DND-41 (cell line): ENCODE data around the gene ATP9B.

ENCODE experiments used
- ATAC-seq: fragments of 200-7000 bp; cut with Tn5 transposase; 3 replicates; pipeline ENCODE4 v1.9.1; 2021; ENCODE audit warnings: low read depth; ENCODE audit not compliant: insufficient read depth
- DNase-seq: peaks from one replicate; pipeline ENCODE4 v3.0.0-alpha.2; 2020
- H2AFZ ChIP-seq: 2 replicates; pipeline ENCODE4 v1.6.0; 2012; ENCODE audit warnings: low read depth, low read length
- H3K27ac ChIP-seq: 2 replicates; pipeline ENCODE4 v1.5.1; 2012; ENCODE audit warnings: low read length, inconsistent platforms
- H3K27me3 ChIP-seq: fragments of 200-600 bp; sonication (generic); 2 replicates; pipeline ENCODE4 v1.6.0; 2012; ENCODE audit warnings: low read length, mild to moderate bottlenecking, inconsistent platforms; ENCODE audit not compliant: insufficient read depth, poor library complexity
- H3K36me3 ChIP-seq: 2 replicates; pipeline ENCODE4 v1.5.1; 2012; ENCODE audit warnings: low read length, inconsistent platforms; ENCODE audit not compliant: insufficient read depth
- H3K4me1 ChIP-seq: 2 replicates; pipeline ENCODE4 v1.5.1; 2012; ENCODE audit warnings: mild to moderate bottlenecking, low read length; ENCODE audit not compliant: insufficient read depth
- H3K4me2 ChIP-seq: 2 replicates; pipeline ENCODE4 v1.6.0; 2012; ENCODE audit warnings: mild to moderate bottlenecking, moderate library complexity, low read length, inconsistent platforms; ENCODE audit not compliant: insufficient read depth
- H3K4me3 ChIP-seq, 2 experiments: fragments of 200-600 bp in 1 of 2; shearing (Covaris generic) in 1 of 2; 2 replicates each; pipeline ENCODE4 v1.5.1; 2012 to 2016; ENCODE audit warnings: inconsistent platforms in 2 of 2, low read length in 2 of 2, mild to moderate bottlenecking in 2 of 2, low read depth in 1 of 2, moderate library complexity in 1 of 2
- H3K79me2 ChIP-seq: 2 replicates; pipeline ENCODE4 v1.6.0; 2012; ENCODE audit warnings: low read length, inconsistent platforms; ENCODE audit not compliant: insufficient read depth
- H3K9ac ChIP-seq: 2 replicates; pipeline ENCODE4 v1.6.0; 2012; ENCODE audit warnings: low read depth, mild to moderate bottlenecking, inconsistent platforms, low read length, moderate library complexity
- H3K9me3 ChIP-seq: 2 replicates; pipeline ENCODE4 v1.5.1; 2012; ENCODE audit warnings: low read length, moderate library complexity, mild to moderate bottlenecking, inconsistent platforms; ENCODE audit not compliant: insufficient read depth, severe bottlenecking
- H4K20me1 ChIP-seq: 2 replicates; pipeline ENCODE4 v1.6.0; 2012; ENCODE audit warnings: low read length; ENCODE audit not compliant: insufficient read depth
- CTCF ChIP-seq: IDR thresholded peaks from 2 replicates; pipeline ENCODE4 v1.5.1; 2012; ENCODE audit warnings: borderline replicate concordance, low read length, moderate library complexity, mild to moderate bottlenecking; ENCODE audit not compliant: poor library complexity, severe bottlenecking; ENCODE audit errors: extremely low read depth
- EZH2 ChIP-seq: IDR thresholded peaks from 3 replicates; pipeline ENCODE4 v1.6.1; 2012; ENCODE audit warnings: borderline replicate concordance, low read depth, mild to moderate bottlenecking, moderate library complexity, low read length, inconsistent platforms; ENCODE audit not compliant: severe bottlenecking

The ATP9B gene

GRCh38 chr18:79248495-79249060 lies 179.4 kb downstream of the ATP9B start:
- TF ChIP-seq CTCF: no peak
- no peak for TF ChIP-seq EZH2
- no peak overlapping the region for H3K27ac ChIP-seq
- H4K20me1 ChIP-seq: peaks cover 14% of the 10 kb centered on the region; the same call in 1 of the 2 replicates
- H3K4me1 ChIP-seq: no peaks in the 10 kb centered on the region
- H3K79me2 ChIP-seq: no peaks in the 10 kb centered on the region
- H3K9ac ChIP-seq: no peak overlapping the region
- H3K4me3 ChIP-seq: no peak overlapping the region
- H3K27me3 ChIP-seq: no peaks in the 10 kb centered on the region
- DNase-seq (no peak), ATAC-seq (no peak)
- H3K9me3 ChIP-seq: no peaks in the 10 kb centered on the region
- H3K36me3 ChIP-seq: no peaks in the 10 kb centered on the region
- no peak overlapping the region for H3K4me2 ChIP-seq
- H2AFZ ChIP-seq: no peak overlapping the region

DNA sequence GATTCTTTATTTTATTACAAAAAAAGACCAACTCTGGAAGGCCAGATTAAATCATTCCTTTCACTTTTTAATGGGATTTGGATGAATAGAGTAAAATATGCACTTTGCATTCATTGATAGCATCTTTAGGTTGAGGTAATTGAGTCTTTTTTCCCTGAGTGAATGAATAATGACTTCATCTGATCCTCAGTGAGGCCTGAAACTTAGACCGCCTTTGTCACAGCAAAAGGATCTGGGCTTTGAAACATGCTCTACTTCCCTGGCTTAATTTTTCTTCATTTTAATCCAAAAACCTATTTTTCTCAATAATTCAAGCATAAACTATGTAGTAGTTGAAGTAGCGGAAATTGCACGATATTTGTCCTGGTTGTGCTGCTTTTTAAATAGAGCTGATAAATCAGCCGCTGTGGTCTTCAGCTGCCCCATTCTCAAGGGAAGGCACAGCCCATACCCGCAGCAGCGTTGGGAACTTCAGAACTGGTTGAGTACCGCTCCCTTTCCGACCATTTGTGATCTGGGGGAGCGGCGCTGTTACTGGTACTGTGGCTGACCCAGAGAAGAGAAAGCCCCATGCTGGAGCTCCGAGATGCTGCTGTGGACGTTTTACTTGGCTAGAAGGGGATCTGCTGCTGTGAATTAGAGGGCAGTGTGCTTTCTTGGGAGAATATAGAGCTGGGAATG lies 181.2 kb downstream of the ATP9B start:
- no peak for DNase-seq
- no peak for ATAC-seq
- peaks cover 6% of the 10 kb centered on the region; the same call in 1 of the 2 replicates for H3K36me3 ChIP-seq
- no peak overlapping the region for H2AFZ ChIP-seq
- no peak overlapping the region for H3K4me3 ChIP-seq
- H3K27me3 ChIP-seq: no peaks in the 10 kb centered on the region
- H3K9me3 ChIP-seq: no peaks in the 10 kb centered on the region
- TF ChIP-seq EZH2: no peak
- no peak for TF ChIP-seq CTCF
- H4K20me1 ChIP-seq: 0 out of 2 replicates have a peak, but pooled peaks cover 13% of the 10 kb centered on the region
- no peak overlapping the region for H3K27ac ChIP-seq
- H3K4me2 ChIP-seq: no peak overlapping the region
- H3K9ac ChIP-seq: no peak overlapping the region
- H3K4me1 ChIP-seq: no peaks in the 10 kb centered on the region
- H3K79me2 ChIP-seq: no peaks in the 10 kb centered on the region

DNA sequence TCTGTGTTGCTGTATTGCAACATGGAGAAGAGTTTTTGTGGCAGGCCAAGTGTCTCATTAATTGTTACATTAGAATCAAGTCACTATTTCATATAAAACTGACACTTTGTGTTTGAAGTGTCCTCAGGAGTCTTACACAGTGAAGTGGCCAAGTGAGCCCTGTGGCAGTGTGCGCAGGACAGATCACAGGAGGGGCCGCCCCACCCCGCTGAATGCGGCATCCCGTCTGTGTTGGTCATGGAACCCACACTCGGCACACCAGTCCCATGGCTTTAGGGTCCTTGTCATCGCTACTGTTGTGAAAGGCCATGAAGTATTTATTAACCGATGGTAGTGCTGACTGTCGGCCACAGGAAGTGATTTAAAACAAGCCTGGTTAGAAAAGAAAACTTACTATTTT lies 181.8 kb downstream of the ATP9B start:
- 0 out of 2 replicates have a peak, but pooled peaks cover 10% of the 10 kb centered on the region for H4K20me1 ChIP-seq
- no peaks in the 10 kb centered on the region for H3K4me1 ChIP-seq
- DNase-seq: no peak
- TF ChIP-seq CTCF (no peak), EZH2 (no peak)
- H2AFZ ChIP-seq: no peak overlapping the region
- no peaks in the 10 kb centered on the region for H3K9me3 ChIP-seq
- no peak overlapping the region for H3K4me2 ChIP-seq
- H3K36me3 ChIP-seq: peaks cover 6% of the 10 kb centered on the region; the same call in 1 of the 2 replicates
- H3K79me2 ChIP-seq: no peaks in the 10 kb centered on the region
- no peak for ATAC-seq
- no peak overlapping the region for H3K9ac ChIP-seq
- H3K27ac ChIP-seq: no peak overlapping the region
- no peaks in the 10 kb centered on the region for H3K27me3 ChIP-seq
- H3K4me3 ChIP-seq: no peak overlapping the region
